ENCODE data around the gene CD151. TPM values are rescaled to one million over a fixed set of nuclear protein-coding genes. Genes with fewer than 3 reads are reported as not detected.

Gene CD151
- total RNA-seq, 1 experiment from 2014 or later: 190 TPM

DNA sequence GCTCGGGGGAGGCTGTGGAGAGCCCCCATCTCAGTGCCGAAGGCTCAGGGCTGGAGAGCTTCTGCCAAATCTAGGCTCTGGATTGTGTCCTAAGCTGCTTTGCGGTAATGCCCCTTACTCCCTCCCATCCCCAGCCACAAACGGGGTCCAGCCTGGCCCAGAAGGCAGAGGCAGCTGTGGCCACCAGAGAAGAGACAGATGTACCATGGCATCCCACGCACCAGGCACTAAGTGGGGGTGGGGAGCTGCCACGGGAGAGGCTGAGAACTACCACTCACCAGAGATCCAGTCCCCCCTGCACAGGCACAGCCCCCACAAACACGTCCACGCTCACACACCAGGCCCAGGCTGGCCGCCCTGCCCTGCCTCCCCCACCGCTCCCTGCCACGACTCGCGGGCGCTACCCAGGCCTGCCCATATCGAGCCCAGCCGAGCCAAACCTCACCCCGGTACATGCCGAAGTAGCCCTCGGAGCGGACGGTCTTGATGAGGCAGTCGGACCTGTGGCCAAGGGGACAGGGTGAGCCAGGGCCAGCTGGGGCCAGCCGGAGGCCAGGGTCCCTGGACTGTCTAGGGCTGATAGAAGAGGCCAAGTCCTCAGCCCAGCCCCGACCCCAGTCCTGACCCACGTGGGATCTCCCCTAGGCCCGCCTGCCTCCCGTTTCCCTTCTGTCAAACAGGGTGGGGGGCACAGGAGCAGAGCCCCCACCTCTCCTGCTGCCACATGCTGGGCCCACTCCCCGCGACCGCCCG is 38.6 kb upstream of the CD151 start:
- Histone ChIP-seq H3K36me3 (replicated peaks; ENCODE audit: control insufficient read depth, insufficient read depth, low read length) (no peaks in the 10 kb centered on the region; the same call in none of the 2 replicates), H3K4me3 (ENCODE audit: insufficient read depth, low read depth, low read length) (no peak overlapping the region), H3K27me3 (ENCODE audit: control insufficient read depth, insufficient read depth, low read length) (no peaks in the 10 kb centered on the region)
- no peak for DNase-seq

DNA sequence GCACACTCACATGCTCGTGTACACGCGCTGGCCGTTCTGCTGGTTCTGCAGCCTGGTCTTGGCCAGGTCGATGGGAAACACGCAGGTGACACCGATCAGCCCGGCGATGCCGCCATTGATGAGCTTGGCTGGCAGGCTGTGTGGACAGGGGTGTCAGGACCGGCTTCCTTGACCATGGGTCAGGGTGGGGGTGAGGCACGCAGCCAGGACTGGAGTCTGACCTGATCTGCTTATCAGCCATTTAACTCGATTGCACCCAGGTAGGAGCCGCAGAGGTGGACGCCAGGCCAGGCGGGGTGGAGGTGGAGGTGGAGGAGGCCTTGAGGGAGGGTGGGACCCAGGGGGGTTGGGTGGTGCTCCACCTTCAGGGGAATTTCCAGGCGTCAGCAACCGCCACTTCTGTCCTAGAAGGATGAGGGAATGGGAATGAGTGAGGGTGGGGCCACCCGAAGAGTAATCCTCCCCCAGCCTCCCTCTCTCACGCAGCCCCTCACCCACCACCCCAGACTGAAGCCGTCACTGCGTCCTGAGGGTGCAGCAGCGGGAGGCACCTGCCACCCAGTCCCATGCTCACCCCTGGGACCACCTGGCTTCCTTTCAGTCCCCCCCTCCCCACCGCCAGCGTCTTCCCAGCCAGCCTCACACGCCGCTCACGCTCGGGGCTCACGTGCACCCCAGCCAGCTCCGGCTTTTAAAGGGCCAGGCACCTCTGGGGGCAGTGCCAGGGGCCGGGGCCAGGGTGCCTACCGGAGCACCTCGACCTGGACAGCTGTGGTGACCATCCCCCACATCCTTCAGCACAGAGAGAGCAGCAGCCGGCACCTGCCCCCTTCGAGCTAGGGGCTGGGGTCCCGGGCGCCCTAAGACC is 37.8 kb upstream of the CD151 start:
- DNase-seq: no peak
- Histone ChIP-seq H3K36me3 (replicated peaks; ENCODE audit: control insufficient read depth, insufficient read depth, low read length) (no peaks in the 10 kb centered on the region; the same call in none of the 2 replicates), H3K4me3 (ENCODE audit: insufficient read depth, low read depth, low read length) (no peak overlapping the region), H3K27me3 (ENCODE audit: control insufficient read depth, insufficient read depth, low read length) (no peaks in the 10 kb centered on the region)

DNA sequence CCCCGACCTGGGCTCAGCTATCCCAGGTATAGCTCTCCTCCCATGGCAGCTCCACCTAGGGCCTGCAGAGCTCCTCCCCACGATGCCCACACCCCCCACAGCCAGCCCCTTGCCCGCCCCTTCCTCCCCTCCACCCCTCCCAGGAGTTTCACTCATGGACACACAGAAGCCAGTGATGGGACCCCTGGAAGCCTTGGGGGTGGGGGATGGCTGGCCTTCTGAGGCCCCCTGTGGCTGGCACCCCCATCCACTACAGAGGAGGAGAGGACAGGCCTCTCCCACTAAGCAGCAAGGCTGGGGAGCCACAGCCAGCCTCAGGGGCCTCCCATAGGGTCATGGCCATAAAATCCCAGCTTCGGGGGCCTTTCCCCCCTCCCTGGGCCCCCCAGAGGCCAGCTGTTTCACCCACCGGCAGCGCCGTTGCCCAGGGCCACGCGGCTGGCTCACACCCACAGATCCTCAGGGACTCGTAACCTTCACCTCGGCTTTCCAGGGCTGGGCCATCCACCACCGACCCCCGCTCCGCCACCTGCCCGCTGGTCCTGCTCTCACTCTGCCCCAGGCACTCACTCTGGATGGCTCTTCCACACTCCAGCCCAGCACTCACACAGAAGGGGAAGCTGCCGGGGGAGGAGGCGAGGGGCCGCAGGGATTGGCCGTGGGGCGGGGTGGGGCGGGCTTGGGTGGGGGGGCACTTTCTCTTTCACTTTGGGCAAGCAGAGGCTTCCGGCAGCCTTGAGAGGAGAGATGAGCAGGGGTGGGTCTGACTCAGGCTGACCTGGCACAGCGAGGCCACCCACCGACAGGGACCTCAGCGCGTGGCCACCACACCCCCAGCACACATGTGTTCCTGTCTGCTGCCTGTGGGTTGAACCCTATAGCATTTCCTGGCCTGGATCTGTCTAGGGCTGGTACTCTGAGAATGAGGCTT is 36.9 kb upstream of the CD151 start:
- Histone ChIP-seq H3K4me3 (ENCODE audit: insufficient read depth, low read depth, low read length) (0 out of 2 replicates have a peak overlapping the region, but pooled peaks have one; percentile 7), H3K36me3 (replicated peaks; ENCODE audit: control insufficient read depth, insufficient read depth, low read length) (no peaks in the 10 kb centered on the region; the same call in none of the 2 replicates), H3K27me3 (ENCODE audit: control insufficient read depth, insufficient read depth, low read length) (no peaks in the 10 kb centered on the region)
- peak; percentile 92 for DNase-seq

DNA sequence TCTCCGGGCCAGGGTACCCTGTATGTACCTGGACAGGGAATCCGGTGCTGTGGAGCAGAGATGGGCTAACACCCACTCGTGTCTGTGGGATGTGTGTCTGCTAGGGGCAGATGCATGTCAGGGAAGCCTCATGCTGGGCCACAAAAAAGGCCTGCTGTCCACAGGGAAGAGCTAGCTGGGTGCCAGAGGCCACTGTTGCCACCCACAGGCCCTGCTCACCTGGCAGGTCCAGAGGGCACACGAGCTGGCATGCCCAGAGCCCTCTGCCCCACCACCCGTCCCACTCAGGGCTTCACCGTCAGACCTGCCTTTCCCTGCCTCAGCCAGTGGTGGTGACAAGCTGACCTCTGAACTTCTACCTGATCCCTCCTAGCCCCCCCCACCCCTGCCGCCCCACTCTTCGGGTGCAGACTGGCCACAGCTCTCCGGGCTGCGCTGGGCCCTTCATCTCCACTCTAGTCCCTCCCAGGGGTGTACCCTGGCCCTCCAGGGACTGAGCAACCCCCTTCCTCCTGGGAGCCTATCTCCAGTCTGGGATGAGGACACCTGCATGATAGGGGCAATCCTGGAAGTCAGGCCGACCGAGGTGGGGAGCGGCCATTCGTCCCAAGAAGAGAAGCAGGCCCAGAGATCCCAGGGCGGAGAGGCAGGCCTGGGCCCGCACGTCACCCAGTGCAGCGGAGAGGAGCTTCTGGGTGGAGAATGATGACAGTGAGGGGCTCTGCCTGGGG is 36.0 kb upstream of the CD151 start:
- DNase-seq: peak; percentile 79
- Histone ChIP-seq H3K4me3 (ENCODE audit: insufficient read depth, low read depth, low read length) (peak overlapping the region; percentile 84), H3K27me3 (ENCODE audit: control insufficient read depth, insufficient read depth, low read length) (no peaks in the 10 kb centered on the region), H3K36me3 (replicated peaks; ENCODE audit: control insufficient read depth, insufficient read depth, low read length) (peaks cover under 1% of the 10 kb centered on the region)

DNA sequence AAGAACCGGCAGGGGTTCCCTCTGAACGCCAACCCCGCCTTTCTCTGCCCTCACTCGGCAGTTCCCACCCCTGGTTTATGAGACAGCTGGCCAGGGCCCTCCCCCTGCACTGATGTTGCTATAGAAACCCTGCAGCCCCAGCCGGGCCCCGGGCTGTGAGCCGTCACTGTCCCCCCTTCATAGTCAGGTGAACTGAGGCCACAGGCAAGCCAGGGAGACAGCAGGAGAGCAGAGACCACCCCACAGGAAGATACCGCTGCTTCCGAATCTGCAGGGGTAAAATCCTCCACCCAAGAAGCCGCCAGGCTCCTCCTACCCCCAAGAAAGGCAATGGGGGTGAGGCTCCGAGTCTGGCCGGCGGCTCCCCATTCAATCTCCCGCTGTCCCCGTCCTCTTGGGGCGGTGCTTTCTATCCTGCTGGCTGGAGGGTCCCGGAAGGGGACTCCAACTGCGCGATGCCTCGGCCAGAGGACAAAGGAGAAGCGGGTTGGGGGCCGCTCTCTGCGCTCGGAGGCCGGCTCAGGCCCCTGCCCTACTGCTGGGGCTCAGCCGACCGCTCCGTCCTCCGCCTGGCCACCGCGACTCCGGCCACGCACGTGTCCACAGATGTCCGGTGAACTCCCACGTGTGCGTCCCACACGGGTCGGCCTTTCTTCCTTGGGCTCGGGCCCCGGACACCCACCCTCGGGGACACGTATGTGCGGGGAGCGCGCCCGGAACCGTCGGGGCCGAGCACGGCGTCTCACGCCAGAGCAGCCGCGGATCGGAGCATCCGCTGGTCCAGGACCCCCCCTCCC is 35.3 kb upstream of the CD151 start:
- DNase-seq: peak; percentile 95
- H3K27me3 ChIP-seq (ENCODE audit: control insufficient read depth, insufficient read depth, low read length): no peaks in the 10 kb centered on the region
- peaks cover 4% of the 10 kb centered on the region for H3K36me3 ChIP-seq (replicated peaks; ENCODE audit: control insufficient read depth, insufficient read depth, low read length)
- peak overlapping the region; percentile 84 for H3K4me3 ChIP-seq (ENCODE audit: insufficient read depth, low read depth, low read length)

DNA sequence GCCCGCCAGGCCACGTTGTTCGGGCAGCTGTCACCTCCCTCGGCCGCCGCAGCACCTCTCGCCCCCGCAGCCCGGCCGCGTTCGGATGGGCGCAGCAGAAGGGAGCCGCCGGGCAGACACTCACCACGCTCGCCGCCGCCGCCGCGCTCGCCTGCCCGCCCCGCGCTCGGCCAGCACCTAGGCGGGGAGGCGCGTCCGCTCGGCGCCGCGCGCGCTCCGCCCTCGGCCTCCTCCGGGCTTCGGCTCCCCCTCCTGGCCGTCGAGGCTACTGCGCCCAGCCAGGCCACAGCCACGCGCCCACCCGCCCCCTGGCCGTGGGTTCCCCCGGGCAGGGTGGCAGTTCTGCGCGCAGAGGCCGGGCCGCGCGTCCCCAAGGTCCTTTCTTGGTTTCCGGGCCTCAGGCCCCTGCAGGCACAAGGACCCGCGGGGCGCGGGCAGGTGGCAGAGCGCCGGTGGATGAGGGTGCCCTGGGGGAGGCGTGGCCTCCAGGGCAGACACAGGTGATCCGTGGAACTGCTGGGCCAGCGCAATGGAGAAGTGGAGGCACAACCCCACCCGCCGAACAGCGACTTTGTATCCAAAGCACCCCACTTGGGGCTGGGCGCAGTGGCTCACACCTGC is 34.5 kb upstream of the CD151 start, which contains the start of gene SLC25A22:
Gene SLC25A22, minus strand, starts transcription at position 189 of the 621 bp plus-strand sequence. CDS start 3,275 bp downstream, outside the sequence.
- Histone ChIP-seq H3K4me3 (ENCODE audit: insufficient read depth, low read depth, low read length) (peak within 1 kb of the TSS; percentile 84), H3K36me3 (replicated peaks; ENCODE audit: control insufficient read depth, insufficient read depth, low read length) (peaks cover 8% of the 10 kb centered on the region), H3K27me3 (ENCODE audit: control insufficient read depth, insufficient read depth, low read length) (no peaks in the 10 kb centered on the region)
- peak; percentile 99 for DNase-seq

DNA sequence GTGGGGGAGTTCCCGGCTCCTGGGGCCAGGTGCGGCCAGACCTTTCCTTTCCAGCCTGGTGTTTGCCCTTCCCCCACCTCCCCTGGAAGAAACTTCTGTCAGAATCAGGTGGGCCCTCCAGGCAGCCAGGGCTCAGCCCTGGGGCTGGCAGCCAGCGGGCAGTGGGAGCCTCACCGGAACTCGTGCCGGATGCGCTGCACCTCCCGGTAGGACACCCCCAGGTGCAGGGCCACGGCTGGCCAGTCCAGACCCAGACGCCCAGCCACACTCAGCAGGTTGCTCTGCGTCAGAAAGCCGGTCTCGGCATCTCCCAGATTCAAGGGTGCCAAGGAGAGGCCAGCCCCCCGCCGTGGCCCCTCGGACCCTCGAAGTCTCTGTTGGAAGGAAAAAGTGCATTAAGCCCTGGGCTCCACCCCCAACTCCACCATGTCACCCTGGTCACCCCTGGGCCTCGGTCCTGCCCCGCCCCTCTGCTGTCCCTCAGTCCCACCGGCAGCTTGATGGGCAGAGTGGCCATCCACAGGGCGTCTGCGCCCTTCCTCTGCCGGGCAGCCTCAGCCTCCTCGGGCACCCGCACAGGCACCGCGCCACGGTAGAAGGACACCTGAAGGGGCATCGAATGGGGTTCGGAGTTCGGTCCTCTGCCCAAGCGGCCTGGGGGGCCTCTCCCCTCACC is 33.0 kb upstream of the CD151 start:
- H3K4me3 ChIP-seq (ENCODE audit: insufficient read depth, low read depth, low read length): no peak overlapping the region
- peaks cover 9% of the 10 kb centered on the region for H3K36me3 ChIP-seq (replicated peaks; ENCODE audit: control insufficient read depth, insufficient read depth, low read length)
- no peak for DNase-seq
- no peaks in the 10 kb centered on the region for H3K27me3 ChIP-seq (ENCODE audit: control insufficient read depth, insufficient read depth, low read length)

DNA sequence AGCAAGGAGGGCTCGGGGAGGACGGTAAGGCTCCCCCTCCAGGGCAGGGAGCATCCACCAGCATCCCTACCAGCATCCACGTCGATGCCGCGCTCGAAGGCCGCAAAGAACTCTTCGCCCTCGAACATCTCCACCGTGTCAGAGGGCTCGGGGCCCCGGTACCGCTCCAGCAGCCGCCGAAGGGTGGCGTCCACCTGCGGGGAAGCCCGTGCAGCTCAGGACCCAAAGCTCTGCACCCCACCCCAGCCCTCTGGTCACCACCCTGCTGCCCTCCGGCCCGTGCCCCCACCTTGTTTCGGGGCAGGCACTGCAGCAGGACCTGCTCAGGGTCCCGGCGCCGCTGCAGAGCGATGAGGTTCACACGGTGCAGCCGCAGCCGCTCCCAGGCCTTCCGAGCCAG is 32.3 kb upstream of the CD151 start:
- Histone ChIP-seq H3K27me3 (ENCODE audit: control insufficient read depth, insufficient read depth, low read length) (no peaks in the 10 kb centered on the region), H3K4me3 (ENCODE audit: insufficient read depth, low read depth, low read length) (no peak overlapping the region), H3K36me3 (replicated peaks; ENCODE audit: control insufficient read depth, insufficient read depth, low read length) (peaks cover 9% of the 10 kb centered on the region)
- no peak for DNase-seq

DNA sequence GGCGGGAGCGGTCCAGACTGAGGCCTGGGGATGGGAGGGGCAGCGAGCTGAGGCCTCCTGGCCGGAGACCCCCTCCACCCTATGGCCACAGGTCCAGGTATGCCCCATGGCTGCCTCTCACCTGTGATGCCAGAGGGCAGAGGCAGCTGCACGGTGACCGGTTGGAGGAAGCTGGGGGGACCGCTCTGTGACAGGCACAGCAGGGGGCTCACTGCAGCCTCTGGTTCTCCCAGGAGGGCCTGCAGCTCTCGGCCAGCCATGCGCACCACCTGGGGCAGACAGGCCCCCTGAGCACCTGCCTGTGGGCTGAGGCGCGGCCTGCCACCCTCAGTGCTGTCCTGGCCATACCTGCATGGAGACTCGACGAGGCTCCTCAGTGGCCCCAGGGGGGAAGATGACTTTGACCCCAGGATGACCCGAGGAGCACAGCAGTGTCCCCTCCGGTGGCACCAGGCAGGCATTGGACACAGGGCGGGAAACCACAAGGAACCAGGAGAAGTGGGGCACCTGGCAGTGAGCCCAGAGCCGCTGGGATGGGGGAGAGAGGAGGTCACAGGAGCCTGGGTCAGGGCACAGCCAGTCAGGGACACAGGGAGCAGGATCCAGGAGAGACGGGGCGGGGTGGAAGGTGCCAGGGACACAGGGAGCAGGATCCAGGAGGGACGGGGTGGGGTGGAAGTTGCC is 31.5 kb upstream of the CD151 start:
- Histone ChIP-seq H3K36me3 (replicated peaks; ENCODE audit: control insufficient read depth, insufficient read depth, low read length) (peaks cover 9% of the 10 kb centered on the region), H3K4me3 (ENCODE audit: insufficient read depth, low read depth, low read length) (no peak overlapping the region), H3K27me3 (ENCODE audit: control insufficient read depth, insufficient read depth, low read length) (no peaks in the 10 kb centered on the region)
- DNase-seq: no peak

DNA sequence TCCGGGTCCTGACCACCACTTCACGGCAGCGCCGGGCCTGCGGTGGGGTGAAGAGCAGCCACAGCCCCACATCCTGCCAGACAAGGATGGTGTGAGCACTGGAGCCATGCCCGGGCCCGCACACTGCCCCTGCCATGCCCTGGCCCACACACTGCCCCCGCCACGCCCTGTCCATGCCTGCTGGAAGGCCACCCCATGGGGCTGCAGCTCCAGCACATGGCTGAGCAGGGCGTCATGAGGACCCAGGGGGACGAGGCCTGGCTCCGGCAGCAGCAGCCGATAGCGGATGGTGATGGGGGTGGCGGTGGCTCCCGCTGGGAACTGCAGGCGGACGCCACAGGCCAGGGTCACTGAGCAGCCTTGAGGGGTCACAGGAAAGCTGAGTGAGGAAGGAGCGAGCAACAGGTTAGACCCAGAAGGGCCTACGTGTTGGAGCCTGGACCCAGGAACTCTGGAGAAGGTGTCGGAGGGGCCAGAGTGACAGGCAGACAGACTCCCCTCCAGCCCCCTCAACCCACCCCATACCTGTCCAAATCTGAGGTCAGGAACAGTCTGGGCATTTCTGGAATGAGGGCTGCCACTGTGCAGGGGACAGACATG is 30.6 kb upstream of the CD151 start:
- peaks cover 9% of the 10 kb centered on the region for H3K36me3 ChIP-seq (replicated peaks; ENCODE audit: control insufficient read depth, insufficient read depth, low read length)
- H3K27me3 ChIP-seq (ENCODE audit: control insufficient read depth, insufficient read depth, low read length): no peaks in the 10 kb centered on the region
- no peak overlapping the region for H3K4me3 ChIP-seq (ENCODE audit: insufficient read depth, low read depth, low read length)
- DNase-seq: no peak

DNA sequence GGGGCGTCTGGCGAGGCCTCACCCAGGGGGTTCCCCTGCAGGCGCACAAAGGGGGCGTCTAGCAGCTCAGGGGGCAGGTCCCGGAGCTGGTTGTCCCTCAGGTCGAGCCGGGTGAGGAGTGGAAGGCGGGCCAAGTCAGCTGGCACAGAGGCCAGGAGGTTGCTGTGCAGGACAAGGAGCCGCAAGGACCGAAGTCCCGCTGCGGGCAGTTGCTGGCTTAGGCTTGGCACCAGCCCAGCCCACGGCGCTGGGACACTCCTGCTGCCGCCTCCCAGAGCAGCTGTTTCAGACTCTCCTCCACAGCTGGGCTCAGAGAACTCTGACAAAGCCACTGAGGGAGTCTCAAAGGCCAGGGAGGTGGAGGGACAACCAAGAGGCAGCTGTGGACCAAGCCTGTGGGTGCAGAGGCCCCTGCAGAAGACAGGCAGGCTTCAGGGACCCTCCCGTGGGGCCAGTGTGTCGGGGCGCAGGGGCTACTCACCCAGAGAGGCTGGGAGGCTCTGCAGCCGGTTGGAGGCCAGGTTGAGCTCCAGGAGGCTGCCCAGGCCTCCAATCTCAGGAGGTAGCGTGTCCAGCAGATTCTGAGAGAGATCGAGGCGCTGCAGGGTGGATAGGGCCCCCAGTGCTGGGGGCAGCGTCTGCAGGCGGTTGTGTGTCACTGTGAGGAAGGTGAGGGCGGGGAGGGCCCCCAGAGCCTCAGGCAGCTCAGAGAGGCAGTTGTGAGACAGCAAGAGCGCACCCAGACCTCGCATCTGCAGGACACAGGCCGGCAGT is 29.9 kb upstream of the CD151 start:
- Histone ChIP-seq H3K27me3 (ENCODE audit: control insufficient read depth, insufficient read depth, low read length) (no peaks in the 10 kb centered on the region), H3K4me3 (ENCODE audit: insufficient read depth, low read depth, low read length) (no peak overlapping the region), H3K36me3 (replicated peaks; ENCODE audit: control insufficient read depth, insufficient read depth, low read length) (peaks cover 9% of the 10 kb centered on the region)
- DNase-seq: no peak
